Measurements from ENCODE around the gene CELF2.

DNA sequence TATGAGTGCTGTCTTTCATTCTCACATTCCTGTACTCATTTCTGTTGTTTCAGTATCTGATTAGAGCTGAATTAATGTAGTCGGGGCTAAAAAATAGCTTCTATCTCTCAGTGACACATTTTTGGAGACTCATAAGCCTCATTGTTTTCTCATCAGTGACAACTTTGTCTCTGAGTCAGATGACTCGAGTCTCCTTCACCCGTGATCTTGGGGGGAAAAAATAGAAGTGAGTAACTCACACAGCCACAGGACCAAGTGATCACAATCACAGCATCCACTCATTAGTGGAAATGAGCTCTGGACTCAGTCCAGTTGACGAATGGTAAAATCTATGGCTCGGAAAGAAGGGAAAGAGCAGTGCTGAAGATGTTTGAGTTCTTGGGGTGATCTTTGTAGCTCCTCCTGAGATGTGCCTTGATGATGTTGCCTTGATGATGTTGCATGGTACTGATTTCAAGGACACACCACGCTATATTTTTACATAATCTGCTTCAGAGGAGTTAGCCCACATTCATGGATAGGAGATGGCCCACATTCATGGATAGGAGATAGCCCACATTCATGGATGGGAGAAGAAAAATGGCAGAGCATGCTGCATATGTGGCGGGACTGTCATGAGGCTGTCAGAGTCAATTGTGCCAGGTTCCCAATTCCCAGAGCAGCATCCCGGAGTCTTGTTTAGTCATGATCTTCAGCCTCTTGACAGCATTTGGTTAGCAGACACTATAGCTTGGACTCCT lies 214.7 kb downstream of the CELF2 start:
- TF ChIP-seq POLR2A (IDR thresholded peaks at IDR 0.05), result no peak
- TF ChIP-seq, protein P1, sequence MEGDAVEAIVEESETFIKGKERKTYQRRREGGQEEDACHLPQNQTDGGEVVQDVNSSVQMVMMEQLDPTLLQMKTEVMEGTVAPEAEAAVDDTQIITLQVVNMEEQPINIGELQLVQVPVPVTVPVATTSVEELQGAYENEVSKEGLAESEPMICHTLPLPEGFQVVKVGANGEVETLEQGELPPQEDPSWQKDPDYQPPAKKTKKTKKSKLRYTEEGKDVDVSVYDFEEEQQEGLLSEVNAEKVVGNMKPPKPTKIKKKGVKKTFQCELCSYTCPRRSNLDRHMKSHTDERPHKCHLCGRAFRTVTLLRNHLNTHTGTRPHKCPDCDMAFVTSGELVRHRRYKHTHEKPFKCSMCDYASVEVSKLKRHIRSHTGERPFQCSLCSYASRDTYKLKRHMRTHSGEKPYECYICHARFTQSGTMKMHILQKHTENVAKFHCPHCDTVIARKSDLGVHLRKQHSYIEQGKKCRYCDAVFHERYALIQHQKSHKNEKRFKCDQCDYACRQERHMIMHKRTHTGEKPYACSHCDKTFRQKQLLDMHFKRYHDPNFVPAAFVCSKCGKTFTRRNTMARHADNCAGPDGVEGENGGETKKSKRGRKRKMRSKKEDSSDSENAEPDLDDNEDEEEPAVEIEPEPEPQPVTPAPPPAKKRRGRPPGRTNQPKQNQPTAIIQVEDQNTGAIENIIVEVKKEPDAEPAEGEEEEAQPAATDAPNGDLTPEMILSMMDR (IDR thresholded peaks at IDR 0.05), result no peak

Data from body of pancreas (tissue), 4 donors.